ENCODE results near the gene ATXN2. TPM values are rescaled to one million over a fixed set of nuclear protein-coding genes. Genes with fewer than 3 reads are reported as not detected.

The ATXN2 gene
- total and polyA plus RNA-seq, 2 of the 4 experiments (the other 2 are of a cell fraction), result 12.4 to 66.5 TPM

DNA sequence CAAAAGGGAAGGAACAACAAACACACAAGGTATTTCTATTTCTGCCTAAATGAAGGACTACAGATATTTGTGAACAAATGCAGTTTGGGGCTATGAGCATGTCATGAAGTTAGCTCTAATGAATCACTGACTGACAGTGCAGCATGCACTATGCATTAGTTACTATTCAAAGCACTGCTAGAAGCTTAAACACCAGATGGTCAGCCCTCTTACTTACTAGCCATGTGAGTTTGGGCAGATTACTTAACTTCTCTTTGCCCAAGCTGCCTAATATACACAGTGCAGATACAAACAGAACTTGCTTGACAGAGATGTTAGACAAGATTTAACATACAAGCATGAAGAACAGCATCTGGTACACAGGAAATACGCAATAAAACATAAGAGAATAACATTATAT is 96.0 kb downstream of the ATXN2 start:
- peaks cover 14 to 37% of the 10 kb centered on the region in 2 experiments for H3K79me1 ChIP-seq (ENCODE audit: low read depth in 1 of 2, low read length in 2 of 2)
- ATAC-seq (ENCODE audit: low read depth) (peak; percentile 90), DNase-seq (peak; percentile 65)
- H3K56ac ChIP-seq (ENCODE audit: extremely low read depth, insufficient read depth, low read length), result no peak overlapping the region
- CTCF ChIA-PET, result interaction anchor here (0.8 kb wide), 1 partner anchor 60 kb away, joined by 3 read pairs; no protein-coding TSS in a partner anchor
- H3K27me3 ChIP-seq (ENCODE audit: control insufficient read depth, insufficient read depth, low read length), result no peaks in the 10 kb centered on the region
- in situ Hi-C loops (cut with MboI; ENCODE audit: low sequenced_read_pairs) (no loop called here), intact Hi-C loops (cut with micrococcal nuclease) (no loop called here), dilution Hi-C loops (cut with HindIII; ENCODE audit: low sequenced_read_pairs, unreplicated experiment) (no loop called here)
- WGBS, 2 experiments (ENCODE audit: extremely low coverage in 2 of 2, insufficient read length in 1 of 2), result no CpG with 5 or more reads among the region's 1 CpG
- no peak overlapping the region for H3K14ac ChIP-seq (replicated peaks; ENCODE audit: low read depth, low read length)
- H4K5ac ChIP-seq (ENCODE audit: low read depth, low read length), result no peak overlapping the region
- H2BK15ac ChIP-seq (ENCODE audit: low read depth, low read length), result no peak overlapping the region
- BruUV-seq (replicated peaks), result no TSS peak
- H3K4me1 ChIP-seq (ENCODE audit: control insufficient read depth, insufficient read depth, low read length), result peaks cover 3% of the 10 kb centered on the region; the same call in 1 of the 2 replicates
- H4K8ac ChIP-seq (ENCODE audit: low read depth in 2 of 2, low read length in 2 of 2), result no peak overlapping the region
- no peak overlapping the region for H2BK20ac ChIP-seq (ENCODE audit: low read depth, low read length)
- H2AK9ac ChIP-seq (replicated peaks; ENCODE audit: low read depth, low read length, poor library complexity), result no peak overlapping the region
- POLR2A ChIA-PET (ENCODE audit: unreplicated experiment), result no interaction called here
- no peak overlapping the region for H2AK5ac ChIP-seq (ENCODE audit: low read depth, low read length)
- H3K18ac ChIP-seq (ENCODE audit: low read depth, low read length), result no peak overlapping the region
- H3K9me3 ChIP-seq (ENCODE audit: control insufficient read depth, insufficient read depth, low read length), result no peaks in the 10 kb centered on the region
- H4K20me1 ChIP-seq (ENCODE audit: insufficient read depth, low read length), result peaks cover 9% of the 10 kb centered on the region
- H2AFZ ChIP-seq (replicated peaks; ENCODE audit: low read length, poor library complexity), result no peak overlapping the region
- no peak overlapping the region for H2BK120ac ChIP-seq (ENCODE audit: low read depth, low read length)
- no peak overlapping the region for H2BK5ac ChIP-seq (ENCODE audit: low read depth, low read length, poor library complexity, severe bottlenecking)
- H3K4me2 ChIP-seq (ENCODE audit: low read depth, low read length), result no peak overlapping the region
- H3K36me3 ChIP-seq (ENCODE audit: control insufficient read depth, insufficient read depth, low read length), result peaks cover 31% of the 10 kb centered on the region
- no peak overlapping the region for H4K91ac ChIP-seq (ENCODE audit: insufficient read depth, low read depth, low read length)
- no peak overlapping the region for H3K4ac ChIP-seq (ENCODE audit: low read depth, low read length)
- 0 out of 2 replicates have a peak, but pooled peaks cover 2% of the 10 kb centered on the region for H3K9me1 ChIP-seq (ENCODE audit: insufficient read depth, low read length)
- no peak overlapping the region for H3K27ac ChIP-seq (ENCODE audit: insufficient read depth, low read length)
- TF ChIP-seq FOS (IDR thresholded peaks at IDR 0.05; ENCODE audit: low read depth, low read length), result no peak
- TF ChIP-seq MXI1 (IDR thresholded peaks at IDR 0.05; ENCODE audit: borderline replicate concordance, low read depth, low read length), result peak; percentile 53; the same call in 1 of the 2 replicates
- no peak overlapping the region for H3K4me3 ChIP-seq (ENCODE audit: insufficient read depth, low read depth, low read length)
- H3K23ac ChIP-seq (ENCODE audit: low read depth, low read length), result no peak overlapping the region
- H3K9ac ChIP-seq (ENCODE audit: low read depth, low read length), result no peak overlapping the region
